Measurements from ENCODE around the gene SEPTIN2. TPM values are rescaled to one million over a fixed set of nuclear protein-coding genes. Genes with fewer than 3 reads are reported as not detected.

SEPTIN2 gene
- total RNA-seq, 1 donor, result 577 TPM

- no peak for DNase-seq (ENCODE audit: low read depth)
- no peak overlapping the region for H3K4me3 ChIP-seq (ENCODE audit: low read depth, low read length)
- TF ChIP-seq CTCF (IDR thresholded peaks at IDR 0.05; ENCODE audit: insufficient read depth, low read depth, low read length), result no peak
These were observed 5.3 kb downstream of the SEPTIN2 start for GRCh38 chr2:241321033-241321432.

- TF ChIP-seq CTCF (IDR thresholded peaks at IDR 0.05; ENCODE audit: insufficient read depth, low read depth, low read length), result no peak
- no peak overlapping the region for H3K4me3 ChIP-seq (ENCODE audit: low read depth, low read length)
- no peak for DNase-seq (ENCODE audit: low read depth)
These were observed 6.2 kb downstream of the SEPTIN2 start for GRCh38 chr2:241321886-241322285.

- no peak for DNase-seq (ENCODE audit: low read depth)
- H3K4me3 ChIP-seq (ENCODE audit: low read depth, low read length), result no peak overlapping the region
- no peak for TF ChIP-seq CTCF (IDR thresholded peaks at IDR 0.05; ENCODE audit: insufficient read depth, low read depth, low read length)
These were observed 8.1 kb downstream of the SEPTIN2 start for GRCh38 chr2:241323778-241324177.

GRCh38 chr2:241324775-241325174 is 9.1 kb downstream of the SEPTIN2 start:
- no peak for TF ChIP-seq CTCF (IDR thresholded peaks at IDR 0.05; ENCODE audit: insufficient read depth, low read depth, low read length)

GRCh38 chr2:241325257-241325656 is 9.5 kb downstream of the SEPTIN2 start:
- no peak for TF ChIP-seq CTCF (IDR thresholded peaks at IDR 0.05; ENCODE audit: insufficient read depth, low read depth, low read length)
- DNase-seq (ENCODE audit: low read depth), result no peak
- no peak overlapping the region for H3K4me3 ChIP-seq (ENCODE audit: low read depth, low read length)

More at GRCh38 chr2:241324775-241325174, 9.1 kb downstream of the SEPTIN2 start:
- DNase-seq (ENCODE audit: low read depth), result no peak
- H3K4me3 ChIP-seq (ENCODE audit: low read depth, low read length), result no peak overlapping the region

- DNase-seq (ENCODE audit: low read depth), result no peak
- no peak for TF ChIP-seq CTCF (IDR thresholded peaks at IDR 0.05; ENCODE audit: insufficient read depth, low read depth, low read length)
- no peak overlapping the region for H3K4me3 ChIP-seq (ENCODE audit: low read depth, low read length)
These were observed 14.2 kb downstream of the SEPTIN2 start for GRCh38 chr2:241329669-241330615.

All from fibroblast of villous mesenchyme (primary cell).